IMR-90 (cell line): ENCODE measurements around the gene NFX1. TPM values are rescaled to one million over a fixed set of nuclear protein-coding genes. Genes with fewer than 3 reads are reported as not detected.

Experiments used
- ATAC-seq: fragments of 200-7000 bp; cut with Tn5 transposase; 2 replicates; pipeline ENCODE4 v1.9.1; 2020; ENCODE audit warnings: low read depth, mild to moderate bottlenecking, moderate library complexity
- BruUV-seq: library from RNA; stranded (reverse); fragments of 400-500 nt; replicated peaks from 2 replicates; lab custom pipeline; 2021; lab: Mats Ljungman, UMichigan
- CTCF ChIA-PET: fragments of 300-600 bp; formaldehyde crosslinking; extraction: SDS; loops from one replicate; lab custom pipeline; 2021; ENCODE audit warnings: antibody characterized with exemption; lab: Yijun Ruan, JAX
- POLR2A ChIA-PET: fragments of 300-600 bp; sonication (Branson Sonifier 250); formaldehyde crosslinking; loops from one replicate; lab custom pipeline; 2022; ENCODE audit warnings: antibody characterized with exemption; ENCODE audit not compliant: unreplicated experiment; lab: Charles Lee
- DNase-seq: peaks from one replicate; pipeline ENCODE4 v3.0.0; 2013
- H2AFZ ChIP-seq: replicated peaks from 2 replicates; pipeline ENCODE3; 2013; ENCODE audit warnings: low read length, mild to moderate bottlenecking; ENCODE audit not compliant: poor library complexity
- H2AK5ac ChIP-seq: 2 replicates; pipeline ENCODE4 v1.6.1; 2013; ENCODE audit warnings: low read depth, low read length, inconsistent platforms
- H2AK9ac ChIP-seq: replicated peaks from 2 replicates; pipeline ENCODE3; 2013; ENCODE audit warnings: mild to moderate bottlenecking, low read depth, low read length, moderate library complexity; ENCODE audit not compliant: poor library complexity
- H2BK120ac ChIP-seq: 2 replicates; pipeline ENCODE4 v1.6.1; 2013; ENCODE audit warnings: low read depth, low read length, inconsistent platforms
- H2BK15ac ChIP-seq: 3 replicates; pipeline ENCODE4 v1.6.1; 2013; ENCODE audit warnings: low read depth, low read length, inconsistent platforms
- H2BK20ac ChIP-seq: 2 replicates; pipeline ENCODE4 v1.6.1; 2013; ENCODE audit warnings: low read depth, mild to moderate bottlenecking, inconsistent platforms, low read length, moderate library complexity
- H2BK5ac ChIP-seq: 2 replicates; pipeline ENCODE4 v1.6.1; 2013; ENCODE audit warnings: mild to moderate bottlenecking, low read depth, low read length, inconsistent platforms; ENCODE audit not compliant: poor library complexity, severe bottlenecking
- H3K14ac ChIP-seq: replicated peaks from 2 replicates; pipeline ENCODE4 v1.6.1; 2013; ENCODE audit warnings: low read depth, low read length, inconsistent platforms
- H3K18ac ChIP-seq: 2 replicates; pipeline ENCODE4 v1.6.1; 2013; ENCODE audit warnings: low read depth, low read length, control low read depth
- H3K23ac ChIP-seq: 2 replicates; pipeline ENCODE4 v1.6.1; 2013; ENCODE audit warnings: low read depth, low read length, inconsistent platforms
- H3K27ac ChIP-seq: 2 replicates; pipeline ENCODE4 v1.5.1; 2013; ENCODE audit warnings: mild to moderate bottlenecking, control low read depth, low read length; ENCODE audit not compliant: insufficient read depth
- H3K27me3 ChIP-seq: 2 replicates; pipeline ENCODE4 v1.6.1; 2013; ENCODE audit warnings: low read length; ENCODE audit not compliant: control insufficient read depth, insufficient read depth
- H3K36me3 ChIP-seq: 2 replicates; pipeline ENCODE4 v1.6.1; 2013; ENCODE audit warnings: low read length, mixed read lengths; ENCODE audit not compliant: control insufficient read depth, insufficient read depth
- H3K4ac ChIP-seq: 2 replicates; pipeline ENCODE4 v1.6.1; 2013; ENCODE audit warnings: low read depth, low read length, inconsistent platforms
- H3K4me1 ChIP-seq: 2 replicates; pipeline ENCODE4 v1.6.1; 2013; ENCODE audit warnings: low read length, mixed read lengths; ENCODE audit not compliant: control insufficient read depth, insufficient read depth
- H3K4me2 ChIP-seq: 2 replicates; pipeline ENCODE4 v1.6.1; 2013; ENCODE audit warnings: low read depth, mild to moderate bottlenecking, control low read depth, low read length, moderate library complexity
- H3K4me3 ChIP-seq: 2 replicates; pipeline ENCODE4 v1.5.1; 2013; ENCODE audit warnings: low read depth, mild to moderate bottlenecking, control low read depth, low read length, moderate library complexity; ENCODE audit not compliant: insufficient read depth
- H3K56ac ChIP-seq: 2 replicates; pipeline ENCODE4 v1.6.1; 2013; ENCODE audit warnings: low read length, inconsistent platforms; ENCODE audit not compliant: insufficient read depth; ENCODE audit errors: extremely low read depth
- H3K79me1 ChIP-seq, 2 experiments: 2 replicates each; pipeline ENCODE4 v1.6.1; 2013; ENCODE audit warnings: low read length in 2 of 2, inconsistent platforms in 1 of 2, low read depth in 1 of 2
- H3K9ac ChIP-seq: 2 replicates; pipeline ENCODE4 v1.6.1; 2013; ENCODE audit warnings: low read depth, low read length, control low read depth
- H3K9me1 ChIP-seq: 2 replicates; pipeline ENCODE4 v1.6.1; 2013; ENCODE audit warnings: low read length, inconsistent platforms; ENCODE audit not compliant: insufficient read depth
- H3K9me3 ChIP-seq: 2 replicates; pipeline ENCODE4 v1.6.1; 2013; ENCODE audit warnings: low read length; ENCODE audit not compliant: control insufficient read depth, insufficient read depth
- H4K20me1 ChIP-seq: 2 replicates; pipeline ENCODE4 v1.6.1; 2013; ENCODE audit warnings: low read length, inconsistent platforms; ENCODE audit not compliant: insufficient read depth
- H4K5ac ChIP-seq: 2 replicates; pipeline ENCODE4 v1.6.1; 2013; ENCODE audit warnings: mild to moderate bottlenecking, low read depth, low read length, control low read depth
- H4K8ac ChIP-seq, 2 experiments: 2 replicates each; pipeline ENCODE4 v1.6.1; 2013; ENCODE audit warnings: low read depth in 2 of 2, low read length in 2 of 2, control low read depth in 1 of 2, inconsistent platforms in 1 of 2
- H4K91ac ChIP-seq: 2 replicates; pipeline ENCODE4 v1.6.1; 2013; ENCODE audit warnings: low read depth, low read length, inconsistent platforms; ENCODE audit not compliant: insufficient read depth
- FOS ChIP-seq: fragments of 150-350 bp; IDR thresholded peaks from 2 replicates; pipeline ENCODE4 v1.6.1; 2016; ENCODE audit warnings: low read depth, low read length
- RFX5 ChIP-seq: IDR thresholded peaks from 2 replicates; pipeline ENCODE4 v1.8.0; 2012; ENCODE audit warnings: low read depth, mild to moderate bottlenecking, low read length, moderate library complexity
- WGBS, 2 experiments: methylation state at CpG; one replicate each; pipeline versions ENCODE4 v1.1.5 to v1.1.7; 2013; ENCODE audit warnings: missing lambda C conversion rate in 2 of 2; ENCODE audit not compliant: insufficient read length in 1 of 2; ENCODE audit errors: extremely low coverage in 2 of 2; 5-methylcytosine and 5-hydroxymethylcytosine counted together
- dilution Hi-C: fragments of 300-500 bp; cut with HindIII; formaldehyde crosslinking; loops from one replicate; pipeline ENCODE4 v1.14.3; 2018; ENCODE audit warnings: low sequenced_read_pairs; ENCODE audit not compliant: unreplicated experiment
- in situ Hi-C: fragments of 300-500 bp; cut with MboI; formaldehyde crosslinking; loops from 3 replicates; pipeline ENCODE4 v1.14.3; 2019; ENCODE audit warnings: low sequenced_read_pairs, inconsistent platforms, mixed read lengths
- intact Hi-C: fragments of 100-400 bp; cut with micrococcal nuclease; formaldehyde crosslinking; loops from 2 replicates; pipeline ENCODE4 v1.10.0; 2022
- polyA plus RNA-seq, 3 experiments: library from polyadenylated mRNA; depleted of rRNA; stranded (reverse); fragments of >200 nt; gene quantifications; 2 replicates each; pipeline ENCODE4 v1.2.3, GENCODE V29; 2012; ENCODE audit warnings: low replicate concordance in 1 of 3
- total RNA-seq: library from RNA; depleted of rRNA; stranded (reverse); fragments of >200 nt; gene quantifications from 2 replicates; pipeline ENCODE4 v1.2.3, GENCODE V29; 2012
- TF ChIP-seq, protein P1 (sequence below): conservative IDR thresholded peaks from 2 replicates; pipeline ENCODE4 v1.5.1; 2012; ENCODE audit warnings: mild to moderate bottlenecking, low read depth, low read length, improper control_type of control experiment
- TF ChIP-seq, protein P2 (sequence below): fragments of 150-350 bp; IDR thresholded peaks from 2 replicates; pipeline ENCODE4 v1.6.1; 2017; ENCODE audit warnings: mild to moderate bottlenecking, antibody characterized with exemption, low read length, low read depth

NFX1 gene
- total and polyA plus RNA-seq, 2 of the 4 experiments (the other 2 are of a cell fraction): 27.0 to 36.0 TPM

DNA sequence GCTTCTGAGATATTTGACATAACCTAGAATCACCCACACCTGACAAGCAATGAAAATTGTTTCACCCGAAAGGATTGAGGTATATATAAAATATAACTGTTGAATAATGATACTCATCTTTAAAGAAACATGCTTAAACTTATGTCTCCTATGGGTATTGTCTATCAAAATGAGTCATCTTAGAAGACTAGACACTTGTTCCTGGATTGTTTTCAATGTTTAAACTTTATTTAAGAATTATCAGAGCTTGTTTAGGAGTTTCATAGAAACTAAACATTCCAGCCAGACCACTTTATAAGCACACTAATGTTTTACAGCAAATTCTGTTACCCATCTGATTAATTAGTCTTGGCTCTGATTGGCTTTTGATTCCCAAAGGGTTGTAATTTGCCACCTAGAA lies 19.6 kb downstream of the NFX1 start:
- Histone ChIP-seq H3K4ac (no peak overlapping the region), H3K9me1 (peaks cover 18% of the 10 kb centered on the region; the same call in 1 of the 2 replicates), H3K4me3 (no peak overlapping the region), H3K27ac (no peak overlapping the region), H2BK120ac (no peak overlapping the region), H3K9me3 (no peaks in the 10 kb centered on the region), H4K8ac (no peak overlapping the region), H3K4me2 (peak overlapping the region; percentile 37; the same call in 1 of the 2 replicates), H3K4me1 (peaks cover 5% of the 10 kb centered on the region; the same call in 1 of the 2 replicates), H4K91ac (no peak overlapping the region), H3K56ac (no peak overlapping the region), H3K27me3 (no peaks in the 10 kb centered on the region), H3K23ac (no peak overlapping the region), H4K20me1 (peaks cover 8% of the 10 kb centered on the region; the same call in 1 of the 2 replicates), H4K5ac (no peak overlapping the region), H2AFZ (no peak overlapping the region), H2BK5ac (peak overlapping the region; percentile 84), H2BK15ac (no peak overlapping the region), H2AK9ac (no peak overlapping the region), H2AK5ac (no peak overlapping the region), H3K36me3 (peaks cover 47% of the 10 kb centered on the region), H3K9ac (no peak overlapping the region), H3K18ac (no peak overlapping the region; the same call in 1 of the 2 replicates), H3K14ac (no peak overlapping the region), H3K79me1 (peaks cover 23 to 61% of the 10 kb centered on the region in 2 experiments), H2BK20ac (peak overlapping the region; percentile 13; the same call in 1 of the 2 replicates)
- POLR2A ChIA-PET: no interaction called here
- peak; percentile 71 for ATAC-seq
- WGBS, 2 experiments: no CpG with 5 or more reads among the region's 1 CpG
- dilution Hi-C loops (no loop called here), in situ Hi-C loops (no loop called here), intact Hi-C loops (no loop called here)
- CTCF ChIA-PET: interaction anchor here (0.8 to 1.5 kb wide), 2 partner anchors 10 to 40 kb away, joined by 3 to 5 read pairs; no protein-coding TSS in a partner anchor
- no peak for TF ChIP-seq RFX5
- TF ChIP-seq, protein P1, sequence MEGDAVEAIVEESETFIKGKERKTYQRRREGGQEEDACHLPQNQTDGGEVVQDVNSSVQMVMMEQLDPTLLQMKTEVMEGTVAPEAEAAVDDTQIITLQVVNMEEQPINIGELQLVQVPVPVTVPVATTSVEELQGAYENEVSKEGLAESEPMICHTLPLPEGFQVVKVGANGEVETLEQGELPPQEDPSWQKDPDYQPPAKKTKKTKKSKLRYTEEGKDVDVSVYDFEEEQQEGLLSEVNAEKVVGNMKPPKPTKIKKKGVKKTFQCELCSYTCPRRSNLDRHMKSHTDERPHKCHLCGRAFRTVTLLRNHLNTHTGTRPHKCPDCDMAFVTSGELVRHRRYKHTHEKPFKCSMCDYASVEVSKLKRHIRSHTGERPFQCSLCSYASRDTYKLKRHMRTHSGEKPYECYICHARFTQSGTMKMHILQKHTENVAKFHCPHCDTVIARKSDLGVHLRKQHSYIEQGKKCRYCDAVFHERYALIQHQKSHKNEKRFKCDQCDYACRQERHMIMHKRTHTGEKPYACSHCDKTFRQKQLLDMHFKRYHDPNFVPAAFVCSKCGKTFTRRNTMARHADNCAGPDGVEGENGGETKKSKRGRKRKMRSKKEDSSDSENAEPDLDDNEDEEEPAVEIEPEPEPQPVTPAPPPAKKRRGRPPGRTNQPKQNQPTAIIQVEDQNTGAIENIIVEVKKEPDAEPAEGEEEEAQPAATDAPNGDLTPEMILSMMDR: no peak
- peak; percentile 31; the same call in 1 of the 2 replicates for TF ChIP-seq FOS
- TF ChIP-seq, protein P2, sequence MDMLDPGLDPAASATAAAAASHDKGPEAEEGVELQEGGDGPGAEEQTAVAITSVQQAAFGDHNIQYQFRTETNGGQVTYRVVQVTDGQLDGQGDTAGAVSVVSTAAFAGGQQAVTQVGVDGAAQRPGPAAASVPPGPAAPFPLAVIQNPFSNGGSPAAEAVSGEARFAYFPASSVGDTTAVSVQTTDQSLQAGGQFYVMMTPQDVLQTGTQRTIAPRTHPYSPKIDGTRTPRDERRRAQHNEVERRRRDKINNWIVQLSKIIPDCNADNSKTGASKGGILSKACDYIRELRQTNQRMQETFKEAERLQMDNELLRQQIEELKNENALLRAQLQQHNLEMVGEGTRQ: no peak
- peak; percentile 45 for DNase-seq
- no TSS peak for BruUV-seq
